ENCODE results near the gene ABCC4. TPM values are rescaled to one million over a fixed set of nuclear protein-coding genes. Genes with fewer than 3 reads are reported as not detected.

Gene ABCC4
- total and polyA plus RNA-seq, 2 of the 13 experiments (the other 11 are each of a cell fraction or from before 2014, with no cell fraction given): 4.2 to 11.3 TPM

- no peak overlapping the region for H3K27ac ChIP-seq (ENCODE audit: extremely low read length, insufficient read depth, low read length)
- H3K4me1 ChIP-seq (ENCODE audit: insufficient read depth, low read length): no peaks in the 10 kb centered on the region
- no peak overlapping the region for H3K4me2 ChIP-seq (ENCODE audit: low read depth, low read length)
- no peak overlapping the region for H2AFZ ChIP-seq (ENCODE audit: low read length)
- no peaks in the 10 kb centered on the region for H3K9me3 ChIP-seq (ENCODE audit: low read length)
- POLR2A ChIA-PET: interaction anchor here (1.1 kb wide), 1 partner anchor 29 kb away, joined by 3 read pairs; no protein-coding TSS in a partner anchor
- H3K4me3 ChIP-seq (replicated peaks in 1 of 3; ENCODE audit: insufficient read depth in 1 of 3, low read depth in 2 of 3, low read length in 3 of 3): no peak overlapping the region
- no peak for ATAC-seq
- in situ Hi-C loops (cut with HindIII; ENCODE audit: extremely low pct_ligation_motif_present, low pct_unique_long_range_greater_than_20kb) (no loop called here), intact Hi-C loops (cut with micrococcal nuclease; ENCODE audit: unreplicated experiment) (no loop called here)
- WGBS (ENCODE audit: low lambda C conversion rate): under 1% methylated on average over 7 of the region's 7 CpGs
- no peak for FAIRE-seq
- DNase-seq (ENCODE audit: low spot score): no peak
- H3K9ac ChIP-seq (ENCODE audit: insufficient read depth, low read depth, low read length): no peak overlapping the region
- no peaks in the 10 kb centered on the region for H3K79me2 ChIP-seq (ENCODE audit: insufficient read depth, low read length)
- no peak for TF ChIP-seq ZNF674 (CRISPR knock-in tag; IDR thresholded peaks at IDR 0.05; ENCODE audit: low read depth)
- TF ChIP-seq ARID5B (CRISPR knock-in tag; IDR thresholded peaks at IDR 0.05): no peak
- TF ChIP-seq FUBP1 (CRISPR knock-in tag; IDR thresholded peaks at IDR 0.05; ENCODE audit: borderline replicate concordance): no peak
- TF ChIP-seq MTA1 (CRISPR knock-in tag; IDR thresholded peaks at IDR 0.05; ENCODE audit: borderline replicate concordance): no peak
- TF ChIP-seq HNF4A (CRISPR knock-in tag; IDR thresholded peaks at IDR 0.05): no peak
- TF ChIP-seq ERF (CRISPR knock-in tag; IDR thresholded peaks at IDR 0.05): no peak
- no peak for TF ChIP-seq ZNF484 (CRISPR knock-in tag; IDR thresholded peaks at IDR 0.05; ENCODE audit: borderline replicate concordance, low read depth)
- TF ChIP-seq ZNF713 (CRISPR knock-in tag; IDR thresholded peaks at IDR 0.05): no peak
- TF ChIP-seq ZSCAN25 (CRISPR knock-in tag; IDR thresholded peaks at IDR 0.05): no peak
- TF ChIP-seq MAFK (conservative IDR thresholded peaks at IDR 0.05 in 1 of 2, IDR thresholded peaks at IDR 0.05 in 1 of 2; ENCODE audit: low read length in 2 of 2): no peak
- no peak for TF ChIP-seq ZNF75D (CRISPR knock-in tag; IDR thresholded peaks at IDR 0.05; ENCODE audit: borderline replicate concordance)
- TF ChIP-seq ZNF792 (CRISPR knock-in tag; IDR thresholded peaks at IDR 0.05): no peak
- TF ChIP-seq ZNF282 (IDR thresholded peaks at IDR 0.05; ENCODE audit: partially characterized antibody): no peak
- no peak for TF ChIP-seq ZNF841 (CRISPR knock-in tag; IDR thresholded peaks at IDR 0.05; ENCODE audit: borderline replicate concordance)
- TF ChIP-seq ZNF510 (CRISPR knock-in tag; IDR thresholded peaks at IDR 0.05; ENCODE audit: low read depth): no peak
- TF ChIP-seq XBP1 (CRISPR knock-in tag; IDR thresholded peaks at IDR 0.05): no peak
- TF ChIP-seq ATAD3A (CRISPR knock-in tag; IDR thresholded peaks at IDR 0.05): no peak
- no peak for TF ChIP-seq MAX (IDR thresholded peaks at IDR 0.05)
- TF ChIP-seq NCOA1 (CRISPR knock-in tag; IDR thresholded peaks at IDR 0.05): no peak
- peaks cover 0 to 23% of the 10 kb centered on the region in 2 experiments; a peak in 3 of 5 replicates for H3K27me3 ChIP-seq (ENCODE audit: control insufficient read depth in 1 of 2, insufficient read depth in 2 of 2, low read length in 2 of 2)
- no peaks in the 10 kb centered on the region for H3K36me3 ChIP-seq (replicated peaks in 1 of 2; ENCODE audit: control insufficient read depth in 1 of 2, insufficient read depth in 2 of 2, low read length in 2 of 2)
- CTCF ChIA-PET (ENCODE audit: low intra/inter-chr PET ratio, low total read pairs): no interaction called here
- no peaks in the 10 kb centered on the region for H4K20me1 ChIP-seq (ENCODE audit: insufficient read depth, low read length)
- no TSS peak for BruUV-seq (replicated peaks)
These were observed 327.0 kb downstream of the ABCC4 start for GRCh38 chr13:94974015-94974951.

All from HepG2 (cell line).